Measurements from ENCODE around the gene LGALS16.
"Not testable (repeated sequence)": the region's sequence is repeated elsewhere in the genome, so short reads cannot be mapped to it uniquely, and the experiment has no call there.

LGALS16 gene

GRCh38 chr19:39677961-39678889, 22.5 kb downstream of the LGALS16 start:
- DNase-seq: peak; percentile 8 to 72 (median 63)

GRCh38 chr19:39679056-39679790, 23.5 kb downstream of the LGALS16 start:
- DNase-seq: peak in 1 of 3 experiments; percentile 20

GRCh38 chr19:39679791-39680168, 24.1 kb downstream of the LGALS16 start:
- DNase-seq: no peak

- no peak for DNase-seq
Measured at GRCh38 chr19:39680593-39680992, 24.9 kb downstream of the LGALS16 start.

- DNase-seq: no peak
Measured at GRCh38 chr19:39681416-39681815, 25.7 kb downstream of the LGALS16 start.

GRCh38 chr19:39684267-39684666, 28.6 kb downstream of the LGALS16 start:
- no peak for DNase-seq

GRCh38 chr19:39686739-39687138, 31.0 kb downstream of the LGALS16 start:
- no peak for DNase-seq

- not testable (repeated sequence) for DNase-seq
Measured at GRCh38 chr19:39688637-39689036, 32.9 kb downstream of the LGALS16 start.

GRCh38 chr19:39692166-39692565, 36.5 kb downstream of the LGALS16 start:
- no peak for DNase-seq

GRCh38 chr19:39692822-39693221, 37.1 kb downstream of the LGALS16 start:
- no peak for DNase-seq

- DNase-seq: no peak
Measured at GRCh38 chr19:39695759-39696158, 40.0 kb downstream of the LGALS16 start.

- no peak for DNase-seq
Measured at GRCh38 chr19:39696387-39696786, 40.7 kb downstream of the LGALS16 start.

GRCh38 chr19:39698535-39698934, 42.8 kb downstream of the LGALS16 start:
- no peak for DNase-seq

- no peak for DNase-seq
Measured at GRCh38 chr19:39701291-39701690, 45.6 kb downstream of the LGALS16 start.

GRCh38 chr19:39704181-39705044, 48.7 kb downstream of the LGALS16 start, which contains the start of gene LGALS14:
LGALS14 (plus strand) TSS chr19:39704481; CDS start chr19:39704529, 48 bp downstream.
- peak; percentile 1 to 43 (median 31) for DNase-seq

- DNase-seq: no peak
Measured at GRCh38 chr19:39705578-39706188, 50.0 kb downstream of the LGALS16 start.

- DNase-seq: no peak
Measured at GRCh38 chr19:39708594-39708993, 52.9 kb downstream of the LGALS16 start.

GRCh38 chr19:39709026-39709872, 53.5 kb downstream of the LGALS16 start:
- no peak for DNase-seq

Data from NCI-H1417 (cell line).